GM23338 (cell line): Measurements from ENCODE around the gene TMEM242. TPM values are rescaled to one million over a fixed set of nuclear protein-coding genes. Genes with fewer than 3 reads are reported as not detected.
A peak's percentile ranks its signal among the peaks of the same experiment; 100 is the strongest.

Experiments used
- ATAC-seq: fragments of 200-7000 bp; cut with Tn5 transposase; 3 replicates; pipeline ENCODE4 v1.9.1; 2020
- DNase-seq: peaks from one replicate; pipeline ENCODE4 v3.0.0-alpha.2; 2015; ENCODE audit warnings: low spot score
- H2AFZ ChIP-seq: fragments of 200-600 bp; sonication (generic); 2 replicates; pipeline ENCODE4 v1.8.0; 2016; ENCODE audit warnings: antibody characterized with exemption, mild to moderate bottlenecking, moderate library complexity
- H3F3A ChIP-seq: fragments of 200-600 bp; sonication (generic); replicated peaks from 2 replicates; pipeline ENCODE4 v1.8.0; 2017; ENCODE audit warnings: antibody characterized with exemption, mixed run types, low read depth
- H3K27ac ChIP-seq: fragments of 200-600 bp; sonication (generic); 2 replicates; pipeline ENCODE4 v1.6.1; 2016; ENCODE audit warnings: low read depth
- H3K27me3 ChIP-seq: fragments of 200-600 bp; sonication (generic); 2 replicates; pipeline ENCODE4 v1.8.0; 2016; ENCODE audit warnings: mild to moderate bottlenecking, mixed run types, moderate library complexity; ENCODE audit not compliant: insufficient read depth
- H3K36me3 ChIP-seq: fragments of 200-600 bp; sonication (generic); 2 replicates; pipeline ENCODE4 v1.8.0; 2016; ENCODE audit warnings: mild to moderate bottlenecking; ENCODE audit not compliant: insufficient read depth
- H3K4me1 ChIP-seq: fragments of 200-600 bp; sonication (generic); 2 replicates; pipeline ENCODE4 v1.8.0; 2016; ENCODE audit warnings: mild to moderate bottlenecking, moderate library complexity; ENCODE audit not compliant: insufficient read depth
- H3K4me2 ChIP-seq: fragments of 200-600 bp; sonication (generic); 2 replicates; pipeline ENCODE4 v1.7.1; 2017; ENCODE audit warnings: mixed run types
- H3K4me3 ChIP-seq: fragments of 200-600 bp; sonication (generic); 2 replicates; pipeline ENCODE4 v1.6.1; 2016; ENCODE audit warnings: mixed run types
- H3K79me2 ChIP-seq: fragments of 200-600 bp; sonication (generic); replicated peaks from 2 replicates; pipeline ENCODE4 v1.8.0; 2017; ENCODE audit warnings: mild to moderate bottlenecking; ENCODE audit not compliant: insufficient read depth
- H3K9me2 ChIP-seq: fragments of 200-600 bp; sonication (generic); 2 replicates; pipeline ENCODE4 v1.8.0; 2017; ENCODE audit not compliant: insufficient read depth
- H4K20me1 ChIP-seq: fragments of 200-600 bp; sonication (generic); replicated peaks from 2 replicates; pipeline ENCODE4 v1.8.0; 2017; ENCODE audit warnings: mild to moderate bottlenecking; ENCODE audit not compliant: insufficient read depth
- H3K27ac Mint-ChIP-seq: 2 replicates; pipeline ENCODE4 v1.8.0; 2020; ENCODE audit warnings: inconsistent platforms, mild to moderate bottlenecking, moderate library complexity, mixed read lengths
- H3K27me3 Mint-ChIP-seq: 3 replicates; pipeline ENCODE4 v1.8.0; 2022; ENCODE audit warnings: low read depth, mild to moderate bottlenecking, moderate library complexity, mixed read lengths, inconsistent platforms; ENCODE audit not compliant: insufficient read depth, poor library complexity
- H3K36me3 Mint-ChIP-seq: 3 replicates; pipeline ENCODE4 v1.8.0; 2021; ENCODE audit warnings: low read depth, mild to moderate bottlenecking, inconsistent platforms, moderate library complexity, mixed read lengths
- H3K4me1 Mint-ChIP-seq: 3 replicates; pipeline ENCODE4 v1.8.0; 2020; ENCODE audit warnings: mild to moderate bottlenecking, inconsistent platforms, mixed read lengths
- H3K4me3 Mint-ChIP-seq: 3 replicates; pipeline ENCODE4 v1.8.0; 2021; ENCODE audit warnings: moderate library complexity, mild to moderate bottlenecking, inconsistent platforms, mixed read lengths
- H3K9me3 Mint-ChIP-seq: 3 replicates; pipeline ENCODE4 v1.8.0; 2020; ENCODE audit warnings: moderate library complexity, mild to moderate bottlenecking, inconsistent platforms, mixed read lengths
- CREB1 ChIP-seq: fragments of 250-450 bp; sonication (Bioruptor Pico); IDR thresholded peaks from 2 replicates; pipeline ENCODE4 v1.5.0; 2020; ENCODE audit warnings: low read depth, mild to moderate bottlenecking, moderate library complexity
- CTCF ChIP-seq, 2 experiments: fragments of 200-600 bp in 1 of 2; sonication (generic) in 1 of 2; conservative IDR thresholded peaks; 2 replicates each; pipeline versions ENCODE4 v1.5.1 to v1.6.1; 2016 to 2017; ENCODE audit warnings: antibody characterized with exemption in 2 of 2, low read depth in 2 of 2, mild to moderate bottlenecking in 2 of 2, moderate library complexity in 1 of 2
- ETS1 ChIP-seq: IDR thresholded peaks from 2 replicates; pipeline ENCODE4 v1.6.1; 2016; ENCODE audit warnings: antibody characterized with exemption
- EZH2 ChIP-seq: fragments of 200-600 bp; sonication (generic); IDR thresholded peaks from one replicate; pipeline ENCODE4 v1.8.0; 2017; ENCODE audit warnings: antibody characterized with exemption, mild to moderate bottlenecking, low read depth; ENCODE audit not compliant: unreplicated experiment
- NANOG ChIP-seq: IDR thresholded peaks from 2 replicates; pipeline ENCODE4 v1.6.1; 2016; ENCODE audit warnings: antibody characterized with exemption, borderline replicate concordance
- POLR2AphosphoS5 ChIP-seq: IDR thresholded peaks from 2 replicates; pipeline ENCODE4 v1.6.1; 2016; ENCODE audit warnings: antibody characterized with exemption, low read depth
- REST ChIP-seq: IDR thresholded peaks from one replicate; pipeline ENCODE4 v1.6.1; 2018; ENCODE audit warnings: antibody characterized with exemption; ENCODE audit not compliant: unreplicated experiment
- STAT1 ChIP-seq: IDR thresholded peaks from one replicate; pipeline ENCODE4 v1.6.1; 2016; ENCODE audit warnings: antibody characterized with exemption; ENCODE audit not compliant: unreplicated experiment
- ZNF114 ChIP-seq: fragments of 250-450 bp; sonication (Bioruptor Pico); IDR thresholded peaks from 2 replicates; pipeline ENCODE4 v1.5.0; 2020; ENCODE audit warnings: mild to moderate bottlenecking, moderate library complexity
- ZNF331 ChIP-seq: fragments of 250-450 bp; sonication (Bioruptor Pico); IDR thresholded peaks from 2 replicates; pipeline ENCODE4 v1.5.0; 2020; ENCODE audit warnings: low read depth, mild to moderate bottlenecking, moderate library complexity
- polyA plus RNA-seq: library from polyadenylated mRNA; unstranded; fragments of >200 nt; fragmentation: Nextera tagmentation; extraction: Ambion mirVana; gene quantifications from 2 replicates; pipeline ENCODE4 v1.2.1, GENCODE V29; 2016
- total RNA-seq: library from RNA; depleted of rRNA; stranded (reverse); fragments of >200 nt; shearing (Covaris generic); gene quantifications from 2 replicates; pipeline ENCODE4 v1.2.3, GENCODE V29; 2014

TMEM242 gene
- total and polyA plus RNA-seq, 2 experiments from 2014 or later: 3.7 to 9.7 TPM

GRCh38 chr6:157265186-157265585, 58.1 kb downstream of the TMEM242 start:
- Mint-ChIP-seq H3K27me3 (peaks cover 6% of the 10 kb centered on the region), H3K9me3 (peaks cover 4% of the 10 kb centered on the region), H3K27ac (no peak overlapping the region), H3K4me3 (no peak overlapping the region), H3K36me3 (peaks cover 4% of the 10 kb centered on the region; the same call in 1 of the 3 replicates), H3K4me1 (peaks cover 5% of the 10 kb centered on the region; the same call in 1 of the 3 replicates)
- ATAC-seq (no peak), DNase-seq (no peak)
- Histone ChIP-seq H3K36me3 (no peaks in the 10 kb centered on the region), H3K4me2 (no peak overlapping the region), H3K27me3 (no peaks in the 10 kb centered on the region), H2AFZ (peak overlapping the region; percentile 32; the same call in 1 of the 2 replicates), H3K4me1 (no peaks in the 10 kb centered on the region), H3K79me2 (no peaks in the 10 kb centered on the region), H3K9me2 (no peaks in the 10 kb centered on the region), H3K27ac (no peak overlapping the region), H3F3A (peaks cover 3% of the 10 kb centered on the region; the same call in 1 of the 2 replicates), H3K4me3 (no peak overlapping the region), H4K20me1 (no peaks in the 10 kb centered on the region)
- TF ChIP-seq NANOG (no peak), POLR2AphosphoS5 (no peak), ZNF331 (CRISPR knock-in tag) (no peak), ZNF114 (CRISPR knock-in tag) (no peak), ETS1 (no peak), CREB1 (no peak), STAT1 (no peak), CTCF (conservative IDR thresholded peaks at IDR 0.05; ENCODE audit: low read depth in 2 of 2) (no peak)

- H3K36me3 Mint-ChIP-seq: no peaks in the 10 kb centered on the region
- H2AFZ ChIP-seq: 0 out of 2 replicates have a peak overlapping the region, but pooled peaks have one; percentile 32
- peaks cover 3% of the 10 kb centered on the region; the same call in 1 of the 2 replicates for H3F3A ChIP-seq
- peaks cover 5% of the 10 kb centered on the region; the same call in 2 of the 3 replicates for H3K4me1 Mint-ChIP-seq
- DNase-seq (no peak), ATAC-seq (no peak)
- H3K9me3 Mint-ChIP-seq: no peaks in the 10 kb centered on the region; the same call in 2 of the 3 replicates
- H3K4me3 Mint-ChIP-seq: no peak overlapping the region
- H3K27me3 ChIP-seq: no peaks in the 10 kb centered on the region
- H3K36me3 ChIP-seq: no peaks in the 10 kb centered on the region
- H3K4me2 ChIP-seq: no peak overlapping the region
- H3K27me3 Mint-ChIP-seq: peaks cover 5% of the 10 kb centered on the region
- H3K4me1 ChIP-seq: no peaks in the 10 kb centered on the region
- no peak overlapping the region for H3K4me3 ChIP-seq
- no peaks in the 10 kb centered on the region for H3K79me2 ChIP-seq
- no peak overlapping the region for H3K27ac Mint-ChIP-seq
- no peak overlapping the region for H3K27ac ChIP-seq
- H4K20me1 ChIP-seq: no peaks in the 10 kb centered on the region
- H3K9me2 ChIP-seq: no peaks in the 10 kb centered on the region
- no peak for TF ChIP-seq ZNF331 (CRISPR knock-in tag)
- no peak for TF ChIP-seq REST
- no peak for TF ChIP-seq EZH2
- TF ChIP-seq ETS1: no peak
These were observed 58.6 kb downstream of the TMEM242 start for GRCh38 chr6:157264701-157265100.
